ENCODE data around the gene SS18L1. TPM values are rescaled to one million over a fixed set of nuclear protein-coding genes. Genes with fewer than 3 reads are reported as not detected.

The SS18L1 gene
- total RNA-seq, 2 experiments from 2014 or later = 13.7 to 15.2 TPM

DNA sequence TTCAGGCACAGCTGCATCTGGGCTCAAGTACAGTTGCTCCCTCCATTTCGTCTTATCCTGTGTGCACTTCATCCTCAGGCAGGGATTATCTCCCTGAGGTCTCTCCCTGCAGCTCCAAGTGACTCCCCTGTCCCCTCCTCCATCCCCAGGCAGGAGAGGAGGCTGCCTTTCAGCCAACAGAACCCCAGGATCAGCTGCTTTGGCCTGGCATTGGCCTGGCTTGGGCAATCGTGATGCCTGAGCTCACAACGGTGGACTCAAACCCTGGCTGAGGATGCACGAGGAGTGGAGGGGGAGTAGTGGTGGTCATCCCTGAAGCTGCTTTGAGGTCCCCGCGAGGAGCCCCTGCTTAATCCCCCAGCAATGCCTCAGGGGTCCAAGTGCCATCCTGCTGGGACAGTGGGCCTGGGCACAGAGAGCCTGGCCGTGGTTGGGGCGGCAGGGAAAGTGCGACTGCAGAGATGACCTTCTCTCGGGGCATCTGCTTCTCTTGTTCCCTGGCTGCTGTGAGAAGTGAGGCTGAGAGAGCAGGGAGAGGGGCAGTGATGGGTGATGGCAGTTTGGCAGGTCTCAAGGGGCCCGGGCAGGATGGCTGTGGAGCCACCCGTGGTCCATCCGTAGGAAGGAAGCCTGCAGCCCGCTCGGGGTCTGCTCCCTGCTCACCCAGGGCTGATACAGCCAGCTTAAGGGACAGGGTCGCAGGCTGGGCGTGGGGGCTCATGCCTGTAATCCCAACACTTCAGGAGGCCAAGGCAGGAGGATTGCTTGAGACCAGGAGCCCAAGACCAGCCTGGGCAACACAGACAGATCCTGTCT lies 82.5 kb downstream of the SS18L1 start:
- H3K27ac Mint-ChIP-seq = no peak overlapping the region
- intact Hi-C loops (cut with micrococcal nuclease) = no loop called here
- ChIA-PET POLR2A (no interaction called here), CTCF (no interaction called here)
- H3K4me1 Mint-ChIP-seq (ENCODE audit: low read depth) = no peaks in the 10 kb centered on the region
- H3K27me3 Mint-ChIP-seq = peaks cover 27% of the 10 kb centered on the region
- H3K9me3 Mint-ChIP-seq = no peaks in the 10 kb centered on the region
- no peak overlapping the region for H3K4me3 Mint-ChIP-seq
- H3K36me3 Mint-ChIP-seq = no peaks in the 10 kb centered on the region
- no peak for DNase-seq

DNA sequence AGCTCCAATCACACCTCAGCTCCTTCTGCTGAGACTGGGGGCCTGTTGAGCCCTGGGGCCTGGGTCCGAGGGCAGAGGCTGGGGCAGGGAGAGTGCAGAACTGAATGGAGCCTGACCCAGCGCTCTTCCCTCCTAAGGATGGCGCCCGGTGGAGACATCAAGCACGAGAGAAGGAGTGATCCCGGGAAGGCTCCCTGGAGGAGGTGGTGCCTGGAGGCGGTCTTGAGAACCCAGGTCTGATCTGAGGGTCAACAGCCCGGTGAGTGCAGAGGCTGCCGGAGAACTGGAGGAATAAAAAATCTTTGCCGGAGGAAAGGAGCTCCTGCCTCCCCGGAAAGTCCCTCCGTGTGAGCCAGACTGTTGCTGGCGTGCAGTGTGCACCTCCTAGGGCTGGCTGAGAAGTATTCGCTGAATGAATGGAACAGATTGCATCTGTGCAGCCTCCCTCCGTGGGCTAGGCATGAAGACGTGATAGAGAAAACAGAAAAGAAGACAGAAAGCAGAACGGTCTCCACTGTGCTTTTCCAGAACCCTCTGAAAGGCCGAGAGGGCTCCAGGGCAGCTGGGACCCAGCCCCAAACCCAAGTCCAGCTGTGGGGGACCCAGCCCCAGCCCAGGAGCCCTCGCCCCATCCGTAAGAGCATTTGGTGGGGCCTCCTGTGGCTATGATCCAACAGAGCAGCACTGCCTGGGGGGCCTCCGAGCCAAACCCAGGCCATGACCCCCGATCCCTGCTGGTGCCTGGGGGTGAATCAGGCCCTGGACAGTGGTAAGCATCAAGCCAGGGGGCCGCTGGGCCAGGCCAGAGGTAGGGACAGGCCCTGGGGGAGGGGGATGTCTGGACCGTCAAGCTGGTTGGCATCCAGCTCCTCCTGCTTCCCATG lies 83.4 kb downstream of the SS18L1 start:
- no peaks in the 10 kb centered on the region for H3K4me1 Mint-ChIP-seq (ENCODE audit: low read depth)
- CTCF ChIA-PET = no interaction called here
- no peak overlapping the region for H3K27ac Mint-ChIP-seq
- POLR2A ChIA-PET = no interaction called here
- H3K36me3 Mint-ChIP-seq = no peaks in the 10 kb centered on the region
- DNase-seq = no peak
- H3K9me3 Mint-ChIP-seq = no peaks in the 10 kb centered on the region
- H3K4me3 Mint-ChIP-seq = no peak overlapping the region
- intact Hi-C loops (cut with micrococcal nuclease) = no loop called here
- H3K27me3 Mint-ChIP-seq = peaks cover 20% of the 10 kb centered on the region

DNA sequence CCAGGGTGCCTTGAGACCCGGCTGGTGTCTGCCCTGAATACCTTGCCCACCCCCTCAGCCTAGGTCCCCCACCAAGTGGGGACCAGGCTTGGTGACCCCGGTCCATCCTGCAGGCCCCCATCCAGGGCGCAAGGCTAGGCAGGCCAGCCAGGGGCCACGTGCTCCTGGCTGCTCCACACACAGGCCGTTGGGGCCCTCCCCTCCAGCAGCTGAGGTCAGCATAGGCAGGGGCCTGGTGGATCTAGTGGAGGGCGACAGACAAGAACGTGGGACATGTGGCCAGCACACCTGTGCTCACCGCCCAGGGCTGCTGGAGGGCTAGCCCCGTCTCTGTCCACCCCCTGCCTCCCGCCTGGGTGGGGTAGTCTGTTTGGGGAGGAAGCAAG lies 84.0 kb downstream of the SS18L1 start:
- Mint-ChIP-seq H3K36me3 (no peaks in the 10 kb centered on the region), H3K4me1 (ENCODE audit: low read depth) (no peaks in the 10 kb centered on the region), H3K27me3 (peaks cover 17% of the 10 kb centered on the region), H3K9me3 (no peaks in the 10 kb centered on the region), H3K27ac (no peak overlapping the region), H3K4me3 (no peak overlapping the region)
- ChIA-PET POLR2A (no interaction called here), CTCF (no interaction called here)
- no peak for DNase-seq
- intact Hi-C loops (cut with micrococcal nuclease) = no loop called here

DNA sequence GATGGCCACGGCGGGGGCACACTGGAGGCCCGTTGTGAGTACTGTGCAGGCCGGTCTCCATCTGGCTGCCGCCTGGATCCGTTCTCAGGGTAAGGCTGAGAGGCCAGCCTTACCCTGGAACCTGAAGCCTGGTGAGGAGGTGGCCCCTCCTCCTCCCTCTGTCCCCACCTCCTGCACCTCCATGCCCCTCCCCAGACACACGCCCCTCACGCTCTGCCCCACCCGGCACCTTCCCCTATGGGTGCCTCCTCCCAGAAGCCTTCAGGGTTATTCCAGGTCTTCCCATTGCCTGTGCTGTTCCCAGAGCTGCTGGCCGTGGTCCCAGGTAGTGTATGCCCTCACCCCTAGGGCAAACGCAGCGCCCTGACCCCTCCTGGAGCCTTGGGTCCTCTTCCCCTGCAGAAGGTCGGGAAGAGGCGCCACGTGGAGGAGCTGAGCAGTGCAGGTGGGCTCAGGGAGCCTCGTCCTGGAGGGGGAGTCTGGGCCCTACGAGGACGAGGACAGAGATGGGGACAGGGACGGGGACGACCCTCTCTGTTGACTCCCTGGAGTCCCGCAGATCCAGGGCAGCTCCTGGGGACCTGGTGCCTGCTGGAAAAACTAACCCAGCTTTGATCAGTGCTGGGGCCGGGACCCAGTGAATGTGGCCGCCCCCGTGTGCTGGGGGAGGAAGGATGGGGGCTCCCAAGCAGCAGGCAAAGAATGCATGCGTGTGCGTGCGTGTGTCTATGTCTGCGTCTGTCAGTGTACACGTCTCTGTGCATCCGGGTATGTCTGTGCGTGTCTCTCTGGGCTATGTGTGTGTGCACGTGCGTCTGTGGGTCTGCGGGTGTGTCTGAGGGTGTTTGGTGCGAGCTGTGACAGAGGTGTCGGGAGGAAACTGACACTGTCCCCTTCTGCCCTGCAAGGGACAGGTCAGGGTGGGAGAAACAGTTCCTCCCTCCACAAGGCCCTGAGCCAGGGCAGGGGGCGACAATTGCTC lies 84.7 kb downstream of the SS18L1 start:
- ChIA-PET CTCF (no interaction called here), POLR2A (no interaction called here)
- no peaks in the 10 kb centered on the region for H3K9me3 Mint-ChIP-seq
- intact Hi-C loops (cut with micrococcal nuclease) = no loop called here
- no peak overlapping the region for H3K4me3 Mint-ChIP-seq
- no peak overlapping the region for H3K27ac Mint-ChIP-seq
- DNase-seq = no peak
- no peaks in the 10 kb centered on the region for H3K4me1 Mint-ChIP-seq (ENCODE audit: low read depth)
- peaks cover 12% of the 10 kb centered on the region for H3K27me3 Mint-ChIP-seq
- H3K36me3 Mint-ChIP-seq = no peaks in the 10 kb centered on the region

DNA sequence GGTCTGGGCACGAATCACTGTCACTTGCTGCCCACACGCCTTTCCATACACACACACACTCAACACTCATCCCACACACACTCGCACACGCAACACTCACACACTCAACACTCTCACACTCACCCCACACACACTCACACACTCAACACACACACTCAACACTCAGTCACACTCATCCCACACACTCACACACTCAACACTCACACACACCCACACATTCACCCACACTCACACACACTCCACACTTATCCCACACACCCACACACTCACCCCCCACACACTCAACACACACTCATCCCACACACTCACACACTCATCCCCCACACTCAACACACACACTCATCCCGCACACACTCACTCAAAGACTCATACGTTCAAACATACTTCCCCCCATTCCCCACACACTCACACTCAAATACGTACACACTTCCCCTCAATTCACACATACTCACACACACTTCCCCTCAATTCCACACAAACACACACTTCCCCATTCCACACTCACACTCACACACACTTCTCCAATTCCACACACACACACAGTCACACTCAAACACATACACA lies 85.5 kb downstream of the SS18L1 start:
- Mint-ChIP-seq H3K9me3 (peaks cover 4% of the 10 kb centered on the region), H3K27ac (no peak overlapping the region)
- intact Hi-C loops (cut with micrococcal nuclease) = no loop called here

DNA sequence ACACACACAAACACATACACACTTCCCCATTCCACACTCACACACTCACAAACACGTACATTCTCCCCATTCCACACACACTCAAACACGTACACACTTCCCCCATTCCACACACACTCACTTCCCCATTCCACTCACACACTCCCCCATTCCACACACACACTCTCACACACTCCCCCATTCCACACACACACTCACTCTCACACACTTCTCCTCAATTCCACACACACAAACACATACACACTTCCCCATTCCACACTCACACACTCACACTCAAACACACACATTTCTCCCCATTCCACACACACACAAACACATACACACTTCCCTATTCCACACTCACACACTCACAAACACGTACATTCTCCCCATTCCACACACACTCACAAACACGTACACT lies 86.1 kb downstream of the SS18L1 start:
- Mint-ChIP-seq H3K4me3 (no peak overlapping the region), H3K36me3 (no peaks in the 10 kb centered on the region), H3K27me3 (peaks cover 7% of the 10 kb centered on the region), H3K9me3 (peaks cover 4% of the 10 kb centered on the region), H3K4me1 (ENCODE audit: low read depth) (no peaks in the 10 kb centered on the region), H3K27ac (no peak overlapping the region)
- intact Hi-C loops (cut with micrococcal nuclease) = loop anchor here (10.0 kb wide), 1 partner anchor 165 kb away; the partner anchor contains the start of gene TAF4
- ChIA-PET CTCF (no interaction called here), POLR2A (no interaction called here)
- DNase-seq = no peak

More for the DNA sequence above, 85.5 kb downstream of the SS18L1 start:
- ChIA-PET CTCF (no interaction called here), POLR2A (no interaction called here)
- no peak for DNase-seq
- H3K4me1 Mint-ChIP-seq (ENCODE audit: low read depth) = no peaks in the 10 kb centered on the region
- peaks cover 12% of the 10 kb centered on the region for H3K27me3 Mint-ChIP-seq
- no peaks in the 10 kb centered on the region for H3K36me3 Mint-ChIP-seq
- no peak overlapping the region for H3K4me3 Mint-ChIP-seq

DNA sequence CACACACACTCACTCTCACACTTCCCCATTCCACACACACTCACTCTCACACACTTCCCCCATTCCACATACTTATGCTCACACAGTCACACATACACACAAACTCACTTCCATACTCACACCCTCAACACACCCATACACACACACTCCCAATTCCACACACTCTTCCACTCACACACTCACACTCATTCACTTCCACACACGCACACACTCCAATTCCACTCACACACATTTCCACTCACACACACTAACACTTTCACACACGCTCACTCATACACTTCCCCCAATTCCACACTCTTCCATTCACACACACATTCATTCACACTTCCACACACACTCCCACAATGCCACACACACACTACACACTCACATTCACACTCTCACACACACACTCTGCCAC lies 86.7 kb downstream of the SS18L1 start:
- Mint-ChIP-seq H3K27me3 (peaks cover 4% of the 10 kb centered on the region), H3K36me3 (no peaks in the 10 kb centered on the region), H3K27ac (no peak overlapping the region), H3K4me3 (no peak overlapping the region), H3K9me3 (peaks cover 4% of the 10 kb centered on the region), H3K4me1 (ENCODE audit: low read depth) (no peaks in the 10 kb centered on the region)
- DNase-seq = no peak
- CTCF ChIA-PET = no interaction called here
- intact Hi-C loops (cut with micrococcal nuclease) = loop anchor here (10.0 kb wide), 1 partner anchor 165 kb away; the partner anchor contains the start of gene TAF4
- POLR2A ChIA-PET = no interaction called here

DNA sequence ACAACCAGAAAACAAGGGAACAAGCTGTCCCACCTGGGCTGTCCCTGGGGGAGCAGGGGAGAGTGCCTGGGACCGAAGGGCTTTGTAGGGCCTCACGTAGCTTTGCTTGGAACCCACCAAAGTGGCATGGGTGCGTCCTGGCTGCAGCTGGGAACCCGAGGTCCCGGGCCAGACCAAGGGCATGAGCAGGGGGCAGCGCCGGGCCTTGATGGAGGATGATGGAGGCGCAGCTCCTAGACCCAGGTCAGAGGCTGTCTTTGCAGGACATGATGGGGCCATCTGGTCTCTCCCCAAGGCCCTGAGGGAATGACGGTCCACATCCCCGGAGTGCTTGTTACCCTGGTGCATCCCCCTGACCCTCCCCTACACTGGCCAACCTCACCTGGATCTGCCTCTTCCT lies 87.1 kb downstream of the SS18L1 start:
- Mint-ChIP-seq H3K36me3 (no peaks in the 10 kb centered on the region), H3K4me3 (no peak overlapping the region), H3K27me3 (peaks cover 2% of the 10 kb centered on the region), H3K4me1 (ENCODE audit: low read depth) (no peaks in the 10 kb centered on the region), H3K9me3 (peaks cover 4% of the 10 kb centered on the region), H3K27ac (no peak overlapping the region)
- intact Hi-C loops (cut with micrococcal nuclease) = loop anchor here (10.0 kb wide), 1 partner anchor 166 kb away; the partner anchor contains the start of gene TAF4
- ChIA-PET POLR2A (no interaction called here), CTCF (no interaction called here)
- DNase-seq = no peak

DNA sequence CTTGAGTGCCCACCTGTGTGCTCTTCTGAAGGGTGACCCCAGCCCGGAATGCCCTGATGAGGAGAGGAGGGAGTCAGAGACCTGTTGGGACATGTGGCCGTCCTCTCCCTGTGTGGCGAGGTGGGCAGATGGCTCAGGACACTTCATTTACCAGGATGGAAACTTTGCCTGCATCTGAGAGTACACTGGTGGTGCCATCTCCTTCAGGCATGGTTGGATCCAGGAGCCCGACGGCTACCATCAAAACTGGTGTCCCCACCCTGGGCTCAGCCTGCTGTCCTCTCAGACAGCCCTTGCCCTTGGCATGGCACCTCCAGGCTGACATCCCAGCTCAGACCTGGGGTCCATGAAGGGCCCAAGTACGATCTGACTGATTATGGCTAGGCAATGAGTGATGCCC lies 87.7 kb downstream of the SS18L1 start:
- no peak for DNase-seq
- Mint-ChIP-seq H3K4me1 (ENCODE audit: low read depth) (no peaks in the 10 kb centered on the region), H3K27me3 (peaks cover 2% of the 10 kb centered on the region), H3K4me3 (no peak overlapping the region), H3K27ac (no peak overlapping the region), H3K36me3 (no peaks in the 10 kb centered on the region), H3K9me3 (peaks cover 4% of the 10 kb centered on the region)
- intact Hi-C loops (cut with micrococcal nuclease) = loop anchor here (10.0 kb wide), 1 partner anchor 166 kb away; the partner anchor contains the start of gene TAF4
- POLR2A ChIA-PET = no interaction called here
- CTCF ChIA-PET = no interaction called here
